ENCODE measurements around the gene TSHZ2.

TSHZ2 gene

GRCh38 chr20:52972190-52972937 is at the start of gene TSHZ2:
Gene TSHZ2, plus strand, starts transcription at chr20:52972358. Its CDS starts 936 bp downstream, at chr20:52973294.
- peak; percentile 53 for DNase-seq

- DNase-seq: no peak
These were observed 49.7 kb upstream of the TSHZ2 start for GRCh38 chr20:52922436-52922835.

GRCh38 chr20:52923123-52923937 is 48.8 kb upstream of the TSHZ2 start:
- DNase-seq: no peak

- no peak for DNase-seq
These were observed 47.5 kb upstream of the TSHZ2 start for GRCh38 chr20:52924411-52925271.

- no peak for DNase-seq
These were observed 45.7 kb upstream of the TSHZ2 start for GRCh38 chr20:52926505-52926904.

GRCh38 chr20:52933867-52934266 is 38.3 kb upstream of the TSHZ2 start:
- DNase-seq: no peak

- no peak for DNase-seq
These were observed 35.5 kb upstream of the TSHZ2 start for GRCh38 chr20:52936351-52937340.

- DNase-seq: no peak
These were observed 34.5 kb upstream of the TSHZ2 start for GRCh38 chr20:52937591-52938100.

GRCh38 chr20:52939141-52939540 is 33.0 kb upstream of the TSHZ2 start:
- DNase-seq: no peak

- DNase-seq: no peak
These were observed 30.4 kb upstream of the TSHZ2 start for GRCh38 chr20:52941808-52942207.

- no peak for DNase-seq
These were observed 28.8 kb upstream of the TSHZ2 start for GRCh38 chr20:52943185-52943841.

GRCh38 chr20:52945268-52945667 is 26.9 kb upstream of the TSHZ2 start:
- DNase-seq: no peak

GRCh38 chr20:52945862-52946522 is 26.2 kb upstream of the TSHZ2 start:
- peak; percentile 44 for DNase-seq

GRCh38 chr20:52948491-52948890 is 23.7 kb upstream of the TSHZ2 start:
- no peak for DNase-seq

GRCh38 chr20:52953020-52953419 is 19.1 kb upstream of the TSHZ2 start:
- DNase-seq: no peak

GRCh38 chr20:52954849-52955248 is 17.3 kb upstream of the TSHZ2 start:
- DNase-seq: no peak

GRCh38 chr20:52958211-52958610 is 13.9 kb upstream of the TSHZ2 start:
- no peak for DNase-seq

- peak; percentile 92 for DNase-seq
These were observed 13.0 kb upstream of the TSHZ2 start for GRCh38 chr20:52959125-52959524.

- no peak for DNase-seq
These were observed 10.0 kb upstream of the TSHZ2 start for GRCh38 chr20:52962183-52962582.

GRCh38 chr20:52963131-52963530 is 9.0 kb upstream of the TSHZ2 start:
- DNase-seq: no peak

- no peak for DNase-seq
These were observed 8.0 kb upstream of the TSHZ2 start for GRCh38 chr20:52964131-52964530.
